ENCODE measurements around the gene GPR3.
A peak's percentile ranks its signal among the peaks of the same experiment; 100 is the strongest.

GPR3 gene

GRCh38 chr1:27358928-27359313 lies 33.5 kb upstream of the GPR3 start:
- DNase-seq = no peak

- DNase-seq = no peak
Measured at GRCh38 chr1:27359822-27360158, 32.6 kb upstream of the GPR3 start.

GRCh38 chr1:27360159-27361043 lies 32.0 kb upstream of the GPR3 start:
- DNase-seq = no peak

- no peak for DNase-seq
Measured at GRCh38 chr1:27361044-27361402, 31.4 kb upstream of the GPR3 start.

GRCh38 chr1:27361553-27361952 lies 30.9 kb upstream of the GPR3 start:
- no peak for DNase-seq

GRCh38 chr1:27363766-27364695 lies 28.4 kb upstream of the GPR3 start:
- DNase-seq = no peak

GRCh38 chr1:27364696-27365371 lies 27.6 kb upstream of the GPR3 start:
- DNase-seq = no peak

- peak; percentile 70 for DNase-seq
Measured at GRCh38 chr1:27365372-27366112, 26.9 kb upstream of the GPR3 start.

- peak; percentile 62 for DNase-seq
Measured at GRCh38 chr1:27366113-27366410, 26.4 kb upstream of the GPR3 start.

GRCh38 chr1:27366411-27367159 lies 25.8 kb upstream of the GPR3 start, which contains the start of gene MAP3K6:
Gene MAP3K6 (minus strand): TSS chr1:27366961. CDS start chr1:27366597, 364 bp downstream.
- no peak for DNase-seq

GRCh38 chr1:27367160-27367650 lies 25.2 kb upstream of the GPR3 start:
- no peak for DNase-seq

GRCh38 chr1:27368869-27369582 lies 23.4 kb upstream of the GPR3 start:
- no peak for DNase-seq

- no peak for DNase-seq
Measured at GRCh38 chr1:27372022-27372807, 20.2 kb upstream of the GPR3 start.

GRCh38 chr1:27372808-27373690 lies 19.4 kb upstream of the GPR3 start:
- DNase-seq = no peak

GRCh38 chr1:27374362-27375086 lies 17.9 kb upstream of the GPR3 start, which contains the start of gene FCN3:
Gene FCN3 (minus strand): TSS chr1:27374824. CDS start chr1:27374818, 6 bp downstream.
- DNase-seq = no peak

GRCh38 chr1:27377760-27378495 lies 14.5 kb upstream of the GPR3 start:
- DNase-seq = no peak

GRCh38 chr1:27379564-27380122 lies 12.8 kb upstream of the GPR3 start:
- DNase-seq = no peak

Data from CD4-positive, alpha-beta T cell treated with Interleukin-4 for 4 hours (primary cell).